MM.1S (cell line): ENCODE measurements around the gene NUTM2F.

ENCODE experiments used
- EZH2 ChIP-seq: fragments of 300-600 bp; sonication (generic); optimal IDR thresholded peaks from 2 replicates; pipeline ENCODE3; 2017; ENCODE audit warnings: low read depth, mild to moderate bottlenecking, antibody characterized with exemption, low read length, mixed read lengths
- EZH2phosphoT487 ChIP-seq: fragments of 300-600 bp; sonication (generic); IDR thresholded peaks from 2 replicates; pipeline ENCODE4 v1.6.1; 2018; ENCODE audit warnings: antibody characterized with exemption, low read length
- TF ChIP-seq, protein P1 (sequence below): fragments of 300-600 bp; sonication (generic); IDR thresholded peaks from 2 replicates; pipeline ENCODE4 v1.5.1; 2016; ENCODE audit warnings: antibody characterized with exemption, low read length, mixed read lengths

GRCh38 chr9:94269264-94269663 is 59.2 kb downstream of the NUTM2F start:
- TF ChIP-seq, protein P1, sequence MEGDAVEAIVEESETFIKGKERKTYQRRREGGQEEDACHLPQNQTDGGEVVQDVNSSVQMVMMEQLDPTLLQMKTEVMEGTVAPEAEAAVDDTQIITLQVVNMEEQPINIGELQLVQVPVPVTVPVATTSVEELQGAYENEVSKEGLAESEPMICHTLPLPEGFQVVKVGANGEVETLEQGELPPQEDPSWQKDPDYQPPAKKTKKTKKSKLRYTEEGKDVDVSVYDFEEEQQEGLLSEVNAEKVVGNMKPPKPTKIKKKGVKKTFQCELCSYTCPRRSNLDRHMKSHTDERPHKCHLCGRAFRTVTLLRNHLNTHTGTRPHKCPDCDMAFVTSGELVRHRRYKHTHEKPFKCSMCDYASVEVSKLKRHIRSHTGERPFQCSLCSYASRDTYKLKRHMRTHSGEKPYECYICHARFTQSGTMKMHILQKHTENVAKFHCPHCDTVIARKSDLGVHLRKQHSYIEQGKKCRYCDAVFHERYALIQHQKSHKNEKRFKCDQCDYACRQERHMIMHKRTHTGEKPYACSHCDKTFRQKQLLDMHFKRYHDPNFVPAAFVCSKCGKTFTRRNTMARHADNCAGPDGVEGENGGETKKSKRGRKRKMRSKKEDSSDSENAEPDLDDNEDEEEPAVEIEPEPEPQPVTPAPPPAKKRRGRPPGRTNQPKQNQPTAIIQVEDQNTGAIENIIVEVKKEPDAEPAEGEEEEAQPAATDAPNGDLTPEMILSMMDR = no peak
- TF ChIP-seq EZH2 = no peak
- no peak for TF ChIP-seq EZH2phosphoT487
